Measurements from ENCODE around the gene PEAR1. TPM values are rescaled to one million over a fixed set of nuclear protein-coding genes. Genes with fewer than 3 reads are reported as not detected.

The PEAR1 gene
- total RNA-seq, 1 experiment from 2014 or later = 0.18 TPM

DNA sequence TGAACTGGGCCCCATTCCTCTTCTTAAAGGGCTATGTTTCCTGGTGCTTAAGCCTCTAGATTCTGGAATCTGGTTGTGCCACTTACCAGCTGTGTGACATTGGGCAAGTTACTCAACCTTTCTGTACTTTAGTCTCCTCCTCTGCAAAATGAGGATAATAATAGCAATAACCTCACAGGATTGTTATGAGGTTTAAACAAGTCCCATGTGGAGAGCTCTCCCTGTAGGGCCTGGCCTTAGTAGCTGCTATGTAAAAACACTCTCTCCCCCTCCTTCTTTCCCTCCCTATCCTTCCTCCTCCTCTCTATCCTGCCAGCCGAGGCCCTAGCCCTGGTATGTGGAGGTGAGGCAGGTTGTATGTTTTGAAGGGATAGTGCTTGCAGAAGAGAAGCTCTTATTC lies 8.2 kb upstream of the PEAR1 start:
- H3K4me3 Mint-ChIP-seq (ENCODE audit: unreplicated experiment) = no peak overlapping the region
- Histone ChIP-seq H3K27me3 (replicated peaks; ENCODE audit: control insufficient read depth, insufficient read depth, low read length) (no peaks in the 10 kb centered on the region), H3K4me1 (no peaks in the 10 kb centered on the region), H3K36me3 (ENCODE audit: control insufficient read depth, insufficient read depth, low read length) (no peaks in the 10 kb centered on the region), H3K9me3 (no peaks in the 10 kb centered on the region), H3K4me3 (ENCODE audit: low read depth, low read length) (no peak overlapping the region)
- intact Hi-C loops (cut with micrococcal nuclease; ENCODE audit: unreplicated experiment) = no loop called here
- H3K27ac Mint-ChIP-seq (ENCODE audit: unreplicated experiment) = no peak overlapping the region
- no TSS peak for BruUV-seq (replicated peaks)
- H3K9me3 Mint-ChIP-seq (ENCODE audit: unreplicated experiment) = no peaks in the 10 kb centered on the region
- H3K36me3 Mint-ChIP-seq (ENCODE audit: insufficient read depth, unreplicated experiment) = no peaks in the 10 kb centered on the region
- TF ChIP-seq, protein P1, sequence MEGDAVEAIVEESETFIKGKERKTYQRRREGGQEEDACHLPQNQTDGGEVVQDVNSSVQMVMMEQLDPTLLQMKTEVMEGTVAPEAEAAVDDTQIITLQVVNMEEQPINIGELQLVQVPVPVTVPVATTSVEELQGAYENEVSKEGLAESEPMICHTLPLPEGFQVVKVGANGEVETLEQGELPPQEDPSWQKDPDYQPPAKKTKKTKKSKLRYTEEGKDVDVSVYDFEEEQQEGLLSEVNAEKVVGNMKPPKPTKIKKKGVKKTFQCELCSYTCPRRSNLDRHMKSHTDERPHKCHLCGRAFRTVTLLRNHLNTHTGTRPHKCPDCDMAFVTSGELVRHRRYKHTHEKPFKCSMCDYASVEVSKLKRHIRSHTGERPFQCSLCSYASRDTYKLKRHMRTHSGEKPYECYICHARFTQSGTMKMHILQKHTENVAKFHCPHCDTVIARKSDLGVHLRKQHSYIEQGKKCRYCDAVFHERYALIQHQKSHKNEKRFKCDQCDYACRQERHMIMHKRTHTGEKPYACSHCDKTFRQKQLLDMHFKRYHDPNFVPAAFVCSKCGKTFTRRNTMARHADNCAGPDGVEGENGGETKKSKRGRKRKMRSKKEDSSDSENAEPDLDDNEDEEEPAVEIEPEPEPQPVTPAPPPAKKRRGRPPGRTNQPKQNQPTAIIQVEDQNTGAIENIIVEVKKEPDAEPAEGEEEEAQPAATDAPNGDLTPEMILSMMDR (IDR thresholded peaks at IDR 0.05; ENCODE audit: insufficient read depth in 1 of 2, low read depth in 1 of 2, low read length in 1 of 2, severe bottlenecking in 1 of 2, unreplicated experiment in 1 of 2) = no peak
- no peaks in the 10 kb centered on the region for H3K4me1 Mint-ChIP-seq (ENCODE audit: low read depth, unreplicated experiment)
- CTCF ChIA-PET = interaction anchor here (1.2 to 1.7 kb wide), 3 partner anchors 43 to 195 kb away, joined by 4 read pairs; no protein-coding TSS in a partner anchor
- DNase-seq = no peak
- POLR2A ChIA-PET = no interaction called here
- H3K27me3 Mint-ChIP-seq (ENCODE audit: insufficient read depth, unreplicated experiment) = peaks cover 8% of the 10 kb centered on the region

DNA sequence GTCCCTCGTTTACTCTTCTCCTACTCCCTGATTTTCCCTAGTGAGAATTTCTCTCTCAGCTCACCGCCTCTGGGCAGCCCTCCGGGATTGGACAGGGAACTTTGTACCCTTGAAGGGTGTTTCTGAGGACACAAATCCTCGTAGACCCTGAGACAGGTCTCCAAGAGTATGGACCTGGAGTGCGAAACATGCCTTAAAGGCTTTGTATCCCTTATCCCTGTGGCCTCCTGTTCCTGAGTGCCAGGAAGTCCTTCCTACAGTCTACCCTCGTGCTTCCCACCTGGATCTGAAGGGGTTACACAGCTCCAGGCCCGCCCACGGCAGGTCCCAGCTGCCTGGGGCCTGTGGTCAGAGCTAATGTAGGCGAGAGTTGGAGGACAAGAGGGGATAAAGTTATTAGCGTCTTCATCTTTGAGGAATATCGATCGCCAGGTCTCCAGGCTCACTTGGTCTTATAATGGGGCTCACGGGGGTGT lies 7.6 kb upstream of the PEAR1 start:
- TF ChIP-seq, protein P1 (IDR thresholded peaks at IDR 0.05; ENCODE audit: insufficient read depth in 1 of 2, low read depth in 1 of 2, low read length in 1 of 2, severe bottlenecking in 1 of 2, unreplicated experiment in 1 of 2) = no peak
- ChIA-PET CTCF (interaction anchor here (1.2 to 1.7 kb wide), 4 partner anchors 26 to 196 kb away, joined by 3 to 4 read pairs (median 4); partner anchors contain the start of gene INSRR), POLR2A (no interaction called here)
- Histone ChIP-seq H3K4me1 (no peaks in the 10 kb centered on the region), H3K27me3 (replicated peaks; ENCODE audit: control insufficient read depth, insufficient read depth, low read length) (no peaks in the 10 kb centered on the region), H3K4me3 (ENCODE audit: low read depth, low read length) (no peak overlapping the region), H3K36me3 (ENCODE audit: control insufficient read depth, insufficient read depth, low read length) (no peaks in the 10 kb centered on the region), H3K9me3 (no peaks in the 10 kb centered on the region)
- H3K4me3 Mint-ChIP-seq (ENCODE audit: unreplicated experiment) = no peak overlapping the region
- H3K4me1 Mint-ChIP-seq (ENCODE audit: low read depth, unreplicated experiment) = no peaks in the 10 kb centered on the region
- BruUV-seq (replicated peaks) = no TSS peak
- no peak for DNase-seq
- H3K36me3 Mint-ChIP-seq (ENCODE audit: insufficient read depth, unreplicated experiment) = no peaks in the 10 kb centered on the region
- peaks cover 8% of the 10 kb centered on the region for H3K27me3 Mint-ChIP-seq (ENCODE audit: insufficient read depth, unreplicated experiment)
- intact Hi-C loops (cut with micrococcal nuclease; ENCODE audit: unreplicated experiment) = no loop called here
- no peak overlapping the region for H3K27ac Mint-ChIP-seq (ENCODE audit: unreplicated experiment)
- H3K9me3 Mint-ChIP-seq (ENCODE audit: unreplicated experiment) = no peaks in the 10 kb centered on the region

DNA sequence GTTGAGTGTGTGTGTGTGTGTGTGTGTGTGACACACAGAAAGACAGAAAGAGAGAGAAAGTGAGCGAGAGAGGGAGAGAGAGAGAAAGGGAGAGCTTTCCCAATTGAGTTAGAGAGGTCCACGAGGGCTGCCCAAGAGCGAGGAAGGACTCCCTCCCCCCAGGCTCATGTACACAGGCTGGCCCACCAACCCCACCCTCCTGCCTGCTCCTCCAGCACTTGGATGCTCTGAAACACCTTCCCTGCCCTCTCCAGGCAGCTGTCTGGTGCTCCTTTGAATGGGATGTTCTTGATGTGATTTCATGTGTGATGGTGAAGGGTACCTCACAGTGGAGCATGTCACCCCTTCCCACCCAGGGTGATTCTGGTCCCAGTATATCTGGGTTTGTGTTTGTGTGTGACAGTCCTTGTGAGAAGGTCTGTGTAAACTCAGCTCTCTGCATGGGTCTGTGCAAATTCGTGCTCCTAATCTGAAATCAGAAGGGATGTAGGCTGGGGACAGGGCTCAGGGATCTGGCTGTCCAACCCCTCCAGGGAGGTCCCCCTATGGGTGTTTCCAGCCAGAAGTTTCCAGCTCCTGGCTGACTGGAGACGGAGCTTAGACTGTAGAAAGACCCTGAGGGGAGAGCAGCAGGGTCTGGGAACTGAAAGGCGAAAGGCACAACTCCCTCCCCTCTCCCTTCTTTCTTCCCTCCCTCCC lies 6.8 kb upstream of the PEAR1 start:
- no peak overlapping the region for H3K4me3 Mint-ChIP-seq (ENCODE audit: unreplicated experiment)
- peaks cover 12% of the 10 kb centered on the region for H3K27me3 Mint-ChIP-seq (ENCODE audit: insufficient read depth, unreplicated experiment)
- Histone ChIP-seq H3K27me3 (replicated peaks; ENCODE audit: control insufficient read depth, insufficient read depth, low read length) (no peaks in the 10 kb centered on the region), H3K9me3 (no peaks in the 10 kb centered on the region), H3K4me1 (no peaks in the 10 kb centered on the region), H3K4me3 (ENCODE audit: low read depth, low read length) (no peak overlapping the region), H3K36me3 (ENCODE audit: control insufficient read depth, insufficient read depth, low read length) (no peaks in the 10 kb centered on the region)
- TF ChIP-seq, protein P1 (IDR thresholded peaks at IDR 0.05; ENCODE audit: insufficient read depth in 1 of 2, low read depth in 1 of 2, low read length in 1 of 2, severe bottlenecking in 1 of 2, unreplicated experiment in 1 of 2) = no peak
- POLR2A ChIA-PET = interaction anchor here (0.7 kb wide), 1 partner anchor 161 kb away, joined by 3 read pairs; no protein-coding TSS in a partner anchor
- no peaks in the 10 kb centered on the region for H3K36me3 Mint-ChIP-seq (ENCODE audit: insufficient read depth, unreplicated experiment)
- no peak for DNase-seq
- intact Hi-C loops (cut with micrococcal nuclease; ENCODE audit: unreplicated experiment) = no loop called here
- no peak overlapping the region for H3K27ac Mint-ChIP-seq (ENCODE audit: unreplicated experiment)
- CTCF ChIA-PET = interaction anchor here (0.7 to 2.0 kb wide), 4 partner anchors 27 to 197 kb away, joined by 3 to 6 read pairs (median 4); partner anchors contain the start of gene INSRR
- no TSS peak for BruUV-seq (replicated peaks)
- H3K9me3 Mint-ChIP-seq (ENCODE audit: unreplicated experiment) = no peaks in the 10 kb centered on the region
- no peaks in the 10 kb centered on the region for H3K4me1 Mint-ChIP-seq (ENCODE audit: low read depth, unreplicated experiment)
